Mesodermal cell (in vitro differentiated cells): ENCODE measurements around the gene DYDC1.
"Not testable (repeated sequence)": the region's sequence is repeated elsewhere in the genome, so short reads cannot be mapped to it uniquely, and the experiment has no call there.

Experiments used
- H3K27ac ChIP-seq: 2 replicates; pipeline ENCODE4 v1.7.0; 2013; ENCODE audit warnings: mild to moderate bottlenecking, low read depth, low read length, moderate library complexity; ENCODE audit not compliant: severe bottlenecking
- H3K36me3 ChIP-seq: 2 replicates; pipeline ENCODE4 v1.7.1; 2013; ENCODE audit warnings: mild to moderate bottlenecking, low read length, moderate library complexity; ENCODE audit not compliant: control insufficient read depth, insufficient read depth
- H3K4me1 ChIP-seq: one replicate; pipeline ENCODE4 v1.7.1; 2013; ENCODE audit warnings: mild to moderate bottlenecking, low read length; ENCODE audit not compliant: insufficient read depth, control insufficient read depth, poor library complexity, severe bottlenecking
- H3K4me3 ChIP-seq: 2 replicates; pipeline ENCODE4 v1.7.0; 2013; ENCODE audit warnings: low read length, control low read depth, mild to moderate bottlenecking; ENCODE audit not compliant: insufficient read depth, poor library complexity, severe bottlenecking; ENCODE audit errors: extremely low read depth
- H3K9me3 ChIP-seq: 2 replicates; pipeline ENCODE4 v1.7.1; 2013; ENCODE audit warnings: mild to moderate bottlenecking, low read length, moderate library complexity; ENCODE audit not compliant: control insufficient read depth
- WGBS, 2 experiments: methylation state at CpG; one replicate each; pipeline ENCODE4 v1.1.5; 2013; ENCODE audit warnings: missing lambda C conversion rate in 2 of 2; ENCODE audit not compliant: insufficient coverage in 2 of 2; 5-methylcytosine and 5-hydroxymethylcytosine counted together

Gene DYDC1

GRCh38 chr10:80319318-80319717, 37.2 kb downstream of the DYDC1 start:
- Histone ChIP-seq H3K36me3 (no peaks in the 10 kb centered on the region), H3K4me3 (no peak overlapping the region), H3K9me3 (no peaks in the 10 kb centered on the region), H3K27ac (no peak overlapping the region), H3K4me1 (peaks cover 11% of the 10 kb centered on the region)
- WGBS, 2 experiments = 89% methylated on average over 1 of the region's 2 CpGs; no CpG with 5 or more reads in 1 of the 2 experiments

GRCh38 chr10:80318742-80319141, 37.8 kb downstream of the DYDC1 start:
- peaks cover 9% of the 10 kb centered on the region for H3K4me1 ChIP-seq
- no peak overlapping the region for H3K4me3 ChIP-seq
- H3K27ac ChIP-seq = no peak overlapping the region
- H3K9me3 ChIP-seq = no peaks in the 10 kb centered on the region
- H3K36me3 ChIP-seq = no peaks in the 10 kb centered on the region

GRCh38 chr10:80315391-80315790, 41.2 kb downstream of the DYDC1 start:
- no peaks in the 10 kb centered on the region for H3K9me3 ChIP-seq
- no peak overlapping the region for H3K27ac ChIP-seq
- no peaks in the 10 kb centered on the region for H3K4me1 ChIP-seq
- H3K36me3 ChIP-seq = no peaks in the 10 kb centered on the region
- H3K4me3 ChIP-seq = no peak overlapping the region
- WGBS, 2 experiments = 90 to 100% methylated on average over 16 to 20 of the region's 21 CpGs

- WGBS, 2 experiments = 84 to 92% methylated on average over 2 to 3 of the region's 5 CpGs
- Histone ChIP-seq H3K4me1 (no peaks in the 10 kb centered on the region), H3K36me3 (no peaks in the 10 kb centered on the region), H3K9me3 (no peaks in the 10 kb centered on the region), H3K27ac (no peak overlapping the region), H3K4me3 (no peak overlapping the region)
These were observed 43.0 kb downstream of the DYDC1 start for GRCh38 chr10:80313523-80313922.

GRCh38 chr10:80305989-80306388, 50.6 kb downstream of the DYDC1 start:
- not testable (repeated sequence) for H3K4me3 ChIP-seq, H3K27ac ChIP-seq, H3K4me1 ChIP-seq, H3K36me3 ChIP-seq, H3K9me3 ChIP-seq
- 60 to 100% methylated on average over 1 of the region's 3 CpGs for WGBS, 2 experiments

GRCh38 chr10:80296942-80297341, 59.6 kb downstream of the DYDC1 start:
- WGBS, 2 experiments = no CpG with 5 or more reads among the region's 3 CpGs
- no peak overlapping the region for H3K4me3 ChIP-seq
- H3K27ac ChIP-seq = no peak overlapping the region
- H3K36me3 ChIP-seq = no peaks in the 10 kb centered on the region
- peaks cover 5% of the 10 kb centered on the region for H3K9me3 ChIP-seq
- no peaks in the 10 kb centered on the region for H3K4me1 ChIP-seq

GRCh38 chr10:80292607-80293239, 63.8 kb downstream of the DYDC1 start:
- no peaks in the 10 kb centered on the region for H3K4me1 ChIP-seq
- H3K9me3 ChIP-seq = peaks cover 5% of the 10 kb centered on the region
- no peak overlapping the region for H3K27ac ChIP-seq
- 93 to 100% methylated on average over 2 to 3 of the region's 6 CpGs for WGBS, 2 experiments
- H3K36me3 ChIP-seq = no peaks in the 10 kb centered on the region
- H3K4me3 ChIP-seq = no peak overlapping the region

GRCh38 chr10:80290474-80291220, 65.9 kb downstream of the DYDC1 start:
- H3K9me3 ChIP-seq = no peaks in the 10 kb centered on the region
- 77 to 92% methylated on average over 3 of the region's 4 CpGs for WGBS, 2 experiments
- H3K27ac ChIP-seq = no peak overlapping the region
- no peaks in the 10 kb centered on the region for H3K36me3 ChIP-seq
- H3K4me3 ChIP-seq = no peak overlapping the region
- no peaks in the 10 kb centered on the region for H3K4me1 ChIP-seq

GRCh38 chr10:80289451-80290287, 66.9 kb downstream of the DYDC1 start, which contains the start of gene MAT1A:
MAT1A (minus strand) TSS chr10:80289658; CDS start chr10:80289423, 235 bp downstream.
- 70 to 71% methylated on average over 3 to 4 of the region's 9 CpGs for WGBS, 2 experiments
- no peak within 1 kb of the TSS for H3K27ac ChIP-seq

GRCh38 chr10:80288849-80289248, 67.7 kb downstream of the DYDC1 start:
- Histone ChIP-seq H3K4me3 (no peak overlapping the region), H3K9me3 (no peaks in the 10 kb centered on the region), H3K4me1 (no peaks in the 10 kb centered on the region), H3K27ac (no peak overlapping the region), H3K36me3 (no peaks in the 10 kb centered on the region)
- WGBS, 2 experiments = 90 to 95% methylated on average over 3 to 4 of the region's 5 CpGs

More at GRCh38 chr10:80289451-80290287, 66.9 kb downstream of the DYDC1 start, which contains the start of gene MAT1A:
- Histone ChIP-seq H3K4me1 (no peaks in the 10 kb centered on the region), H3K36me3 (no peaks in the 10 kb centered on the region), H3K9me3 (no peaks in the 10 kb centered on the region), H3K4me3 (no peak within 1 kb of the TSS)
